Stimulated activated CD4-positive, alpha-beta T cell treated with anti-CD3 and anti-CD28 coated beads, Interleukin-1b, Interleukin-23, amount 100 ng/mL, for 1 hour (primary cell): Measurements from ENCODE around the gene HS3ST5.

Experiments used
- DNase-seq, 2 donors: peaks; one replicate each; pipeline ENCODE4 v3.0.0-alpha.2; 2020; ENCODE audit warnings: low read depth in 2 of 2

HS3ST5 gene

DNA sequence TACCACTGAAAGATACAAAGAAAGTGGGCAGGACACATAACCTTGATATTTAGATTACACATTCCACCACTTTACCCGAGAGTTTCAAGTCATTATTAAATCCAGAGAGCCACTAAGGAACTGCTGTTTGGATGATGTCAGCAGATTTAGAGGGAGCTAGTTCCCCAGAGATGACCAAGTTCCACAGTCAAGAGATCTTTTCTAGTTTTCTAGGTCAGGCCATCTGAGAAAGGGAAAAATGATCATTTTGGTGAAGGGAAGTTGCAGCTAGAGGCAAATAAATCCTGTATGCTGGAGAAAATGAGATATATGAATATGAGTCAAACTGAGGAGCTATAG is 147.8 kb downstream of the HS3ST5 start:
- no peak for DNase-seq

DNA sequence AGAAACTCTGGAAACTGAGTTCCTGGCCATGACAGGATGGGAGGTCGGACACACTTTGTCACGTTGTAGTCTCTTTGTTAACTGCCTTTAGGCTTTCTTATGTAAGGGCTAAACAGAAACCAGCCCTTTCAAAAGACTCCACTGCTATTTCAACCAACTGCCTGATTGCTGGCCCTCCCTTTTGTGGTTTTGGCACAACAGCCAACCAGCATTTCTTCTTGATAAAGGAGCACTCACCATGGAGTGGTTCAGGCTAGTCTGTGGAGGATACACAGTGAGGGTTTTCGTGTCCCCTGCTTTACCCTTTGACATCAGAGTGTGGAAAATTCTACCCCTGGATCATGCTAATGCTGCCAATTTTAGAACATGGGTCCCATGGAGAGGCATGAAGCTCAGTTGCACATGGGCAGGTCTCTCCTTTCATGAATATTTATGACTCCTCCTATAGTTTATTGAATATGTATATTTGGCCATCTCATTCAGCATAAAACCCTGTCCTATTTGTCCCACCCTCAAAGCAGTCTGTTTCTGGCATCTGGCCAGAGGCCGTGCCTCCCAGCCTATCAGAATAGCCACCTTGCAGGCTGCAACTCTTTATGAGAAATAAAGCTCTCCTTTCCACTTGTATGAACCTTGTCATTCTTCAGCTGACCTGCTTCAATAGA is 148.3 kb downstream of the HS3ST5 start:
- no peak for DNase-seq

DNA sequence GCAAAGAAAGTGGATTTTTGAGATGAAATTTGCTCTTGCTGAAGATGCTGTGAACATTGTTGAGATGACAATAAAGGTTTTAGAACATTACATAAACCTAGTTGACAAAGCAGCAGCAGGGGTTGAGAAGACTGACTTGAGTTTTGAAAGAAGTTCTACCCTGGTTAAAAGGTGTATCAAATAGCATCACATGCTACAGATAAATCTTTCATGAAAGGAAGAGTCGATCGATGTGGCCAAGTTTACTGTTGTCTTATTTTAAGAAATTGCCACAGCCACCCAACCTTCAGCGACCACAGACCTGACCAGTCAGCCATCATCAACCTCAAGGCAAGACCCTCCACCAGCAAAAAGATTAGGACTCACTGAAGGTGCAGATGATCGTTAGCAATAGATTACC is 155.3 kb downstream of the HS3ST5 start:
- no peak for DNase-seq

DNA sequence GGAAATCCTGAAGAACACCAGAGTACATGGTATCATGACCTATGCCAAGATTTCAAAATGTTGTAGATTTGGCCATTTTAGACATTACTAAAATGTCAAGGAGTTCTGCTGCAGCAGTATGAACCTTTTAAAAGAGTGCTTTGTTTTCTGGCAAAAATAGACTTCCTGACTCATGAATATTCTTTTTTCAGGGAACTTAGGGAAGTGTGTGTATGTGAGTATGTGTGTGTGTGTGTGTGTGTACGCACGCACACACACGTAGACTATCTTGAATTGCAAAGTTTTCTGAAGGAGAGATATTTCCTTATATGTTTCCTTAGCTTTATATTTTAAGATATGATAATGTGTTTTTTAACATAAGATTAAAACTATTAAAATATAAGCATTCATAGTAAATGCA is 161.2 kb downstream of the HS3ST5 start:
- no peak for DNase-seq

DNA sequence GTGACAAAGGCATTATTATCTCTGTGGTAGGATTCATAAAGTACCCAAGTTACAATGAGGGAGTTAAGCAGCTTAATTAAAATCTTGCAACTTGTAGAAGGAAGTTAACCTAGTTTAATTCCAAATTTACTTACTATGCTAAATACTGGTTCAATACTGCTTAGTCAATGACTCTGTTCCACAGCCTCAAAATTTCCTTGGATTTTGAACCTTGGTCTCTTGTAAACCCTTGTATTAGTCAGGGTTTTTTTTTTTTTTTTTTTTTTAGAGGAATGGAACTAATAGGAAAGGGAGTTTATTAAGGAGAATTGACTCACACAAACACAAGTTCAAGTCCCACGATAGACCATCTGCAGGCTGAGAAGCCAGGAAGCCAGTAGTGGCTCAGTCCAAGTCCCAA is 163.4 kb downstream of the HS3ST5 start:
- DNase-seq = no peak

DNA sequence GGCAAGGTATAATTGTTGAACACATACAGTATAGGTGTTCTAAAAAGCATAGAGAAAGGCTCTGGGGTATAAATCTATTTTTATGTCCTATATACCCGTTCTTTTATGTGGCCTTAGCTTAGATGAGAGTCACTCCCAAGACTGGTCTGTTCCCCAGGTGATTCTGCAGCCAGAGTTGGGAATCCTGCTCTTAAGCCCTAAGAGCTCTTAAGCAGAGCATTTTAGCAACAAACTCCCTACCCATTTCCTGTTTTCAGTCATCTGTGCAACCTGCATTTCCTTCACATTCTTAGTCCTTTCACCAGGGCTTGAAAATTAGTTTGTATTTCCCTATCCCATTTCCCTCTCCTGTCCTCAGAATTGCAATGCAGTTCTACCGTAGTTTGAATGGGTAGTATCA is 166.1 kb downstream of the HS3ST5 start:
- DNase-seq = no peak

DNA sequence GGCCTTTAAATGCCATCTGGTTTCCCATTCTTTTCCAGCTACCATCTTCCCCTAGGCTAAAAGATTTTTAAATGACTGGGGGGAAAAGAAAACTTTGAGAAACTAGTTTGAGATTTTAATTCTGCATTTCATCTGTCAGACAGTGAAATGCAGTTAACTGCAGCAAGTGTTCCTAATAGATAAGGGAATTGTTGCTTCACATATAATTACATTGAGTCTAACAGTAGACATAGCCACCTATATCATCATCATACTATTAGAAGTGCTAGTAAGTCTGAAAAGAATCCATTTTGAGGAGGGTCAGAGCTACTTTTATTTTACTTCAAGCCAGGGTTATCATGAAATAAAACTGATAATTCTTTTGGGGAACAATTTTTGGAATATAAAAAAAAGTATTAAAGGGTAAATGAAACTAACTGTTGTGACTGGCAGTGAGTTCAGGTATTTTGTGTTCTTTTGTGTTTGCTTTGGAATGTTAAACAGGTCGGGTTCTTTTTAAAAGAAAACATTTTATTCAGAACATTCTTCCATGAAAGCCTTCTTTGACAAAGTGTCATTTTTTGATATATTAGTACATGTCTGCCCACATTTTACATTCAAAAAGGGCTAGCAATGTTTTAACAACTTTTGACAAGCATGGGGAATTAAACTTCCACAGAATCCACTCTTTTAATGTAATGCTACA is 170.1 kb downstream of the HS3ST5 start:
- no peak for DNase-seq

DNA sequence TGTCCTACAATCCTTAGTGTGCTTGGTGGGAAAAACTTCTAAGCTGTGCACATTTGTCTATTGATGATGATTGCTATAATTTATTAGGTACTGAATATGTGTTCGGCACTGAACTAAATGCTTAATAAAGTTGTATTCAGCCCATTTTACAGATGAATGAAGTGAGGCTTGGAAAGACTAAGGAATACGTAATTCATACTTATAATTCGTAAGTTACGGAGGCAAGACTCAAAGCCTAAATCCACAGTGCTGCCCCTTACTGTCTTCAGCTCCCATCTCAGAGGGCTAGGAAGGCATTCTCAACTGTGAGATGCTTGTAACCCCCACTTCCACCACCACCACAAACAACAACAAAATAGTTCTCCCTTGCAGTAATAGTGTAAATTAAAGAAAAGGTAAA is 171.3 kb downstream of the HS3ST5 start:
- DNase-seq = no peak

DNA sequence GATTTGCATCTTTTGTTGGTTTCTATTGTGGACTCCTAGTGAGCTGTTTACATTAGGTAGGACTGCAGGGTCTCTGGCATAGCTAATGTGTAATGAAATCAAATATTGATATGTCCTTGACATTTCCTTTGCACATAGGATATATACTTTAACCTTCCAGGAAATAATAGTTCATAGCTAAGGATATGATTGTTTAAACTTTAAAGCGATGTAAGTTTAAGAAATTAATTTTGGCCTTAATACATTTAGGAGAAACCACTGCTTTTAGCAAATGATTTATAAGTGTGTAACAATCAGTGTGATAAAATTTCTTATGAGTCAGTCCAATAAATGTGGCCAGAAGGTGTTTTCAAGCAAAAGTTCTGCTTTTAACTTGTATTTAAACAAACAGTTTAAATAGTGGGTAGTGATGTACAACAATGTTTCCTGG is 171.8 kb downstream of the HS3ST5 start:
- no peak for DNase-seq

DNA sequence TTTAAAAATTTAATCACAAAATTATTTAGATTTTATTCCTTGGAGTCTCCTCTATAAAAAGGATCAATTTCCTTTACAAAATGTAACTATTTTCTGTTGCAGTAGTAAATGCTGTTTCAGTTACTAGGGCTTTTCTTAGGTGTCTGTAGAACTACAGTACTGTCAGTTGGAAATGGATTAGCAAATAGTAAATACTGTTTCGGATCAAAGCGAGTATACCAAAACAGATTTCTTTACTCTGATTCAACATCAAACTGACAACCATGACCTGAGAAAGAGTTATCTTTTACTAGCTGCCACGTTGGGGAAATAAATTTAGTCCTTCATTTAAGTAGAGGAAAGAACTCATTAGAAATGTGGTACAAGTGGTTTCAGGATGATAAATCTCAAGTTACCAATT is 172.5 kb downstream of the HS3ST5 start:
- DNase-seq = no peak

DNA sequence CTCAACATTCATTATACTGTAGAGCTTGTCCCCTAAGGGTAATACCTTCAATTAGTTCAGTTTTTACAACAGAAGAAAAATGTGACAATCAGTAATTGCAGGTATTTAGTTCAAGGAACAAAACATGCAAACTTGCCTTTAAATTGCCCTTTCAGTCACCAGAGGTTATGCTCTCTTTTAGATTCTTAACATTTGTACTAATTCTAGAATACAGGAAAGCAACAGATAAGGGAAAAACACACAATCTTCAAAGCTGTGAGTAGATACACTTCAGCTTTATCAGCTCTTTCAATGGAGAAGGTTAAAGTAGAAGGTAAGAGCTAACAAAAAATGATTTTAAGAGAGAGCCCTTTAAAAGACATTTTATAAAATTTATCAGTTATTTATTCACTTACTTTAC is 173.1 kb downstream of the HS3ST5 start:
- DNase-seq = no peak

DNA sequence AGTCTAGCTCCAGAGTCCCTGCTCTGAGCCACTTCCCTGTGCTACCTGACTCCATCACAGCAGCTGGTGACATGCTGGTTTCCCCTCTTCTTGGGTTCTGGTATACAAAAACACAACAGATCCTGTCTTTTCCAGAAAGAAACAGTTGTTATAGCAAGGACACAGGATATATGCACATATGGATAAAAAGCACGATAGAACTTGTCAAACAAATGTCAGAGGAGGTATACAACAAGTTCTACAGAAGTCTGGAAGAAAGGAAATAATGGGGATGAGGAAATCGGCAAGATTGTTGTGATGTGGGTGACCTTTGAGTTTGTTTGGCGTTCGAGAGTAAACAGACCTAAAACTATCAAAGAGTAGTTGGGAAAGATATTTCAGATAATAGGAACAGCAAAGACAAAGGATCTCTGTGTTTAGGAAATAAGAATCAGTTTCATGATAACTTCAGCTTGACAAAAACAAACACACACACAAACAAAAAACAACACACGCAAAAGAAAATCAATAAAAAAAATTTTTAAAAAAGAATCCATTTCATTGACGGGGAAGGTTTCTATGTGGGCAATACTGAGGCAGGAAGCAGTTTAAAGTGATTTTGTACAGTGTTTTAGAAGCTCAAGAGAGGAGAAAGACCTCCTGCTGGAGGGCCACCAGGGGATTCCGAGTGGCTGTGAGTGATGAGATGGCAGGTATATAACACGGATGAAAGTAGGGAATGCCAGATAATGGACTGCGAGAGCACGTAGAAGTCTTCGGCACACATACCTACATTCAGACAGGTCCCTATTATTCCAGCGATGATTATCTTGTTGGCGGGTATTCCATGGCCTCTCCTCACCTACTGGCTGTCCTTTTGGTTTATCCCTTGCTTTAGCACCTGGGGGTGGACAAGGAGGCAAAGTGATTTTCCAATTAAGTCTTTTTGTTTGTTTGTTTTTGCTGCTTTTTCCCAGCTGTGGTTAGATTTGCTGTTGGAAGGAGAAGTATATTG is 174.9 kb downstream of the HS3ST5 start:
- no peak for DNase-seq

DNA sequence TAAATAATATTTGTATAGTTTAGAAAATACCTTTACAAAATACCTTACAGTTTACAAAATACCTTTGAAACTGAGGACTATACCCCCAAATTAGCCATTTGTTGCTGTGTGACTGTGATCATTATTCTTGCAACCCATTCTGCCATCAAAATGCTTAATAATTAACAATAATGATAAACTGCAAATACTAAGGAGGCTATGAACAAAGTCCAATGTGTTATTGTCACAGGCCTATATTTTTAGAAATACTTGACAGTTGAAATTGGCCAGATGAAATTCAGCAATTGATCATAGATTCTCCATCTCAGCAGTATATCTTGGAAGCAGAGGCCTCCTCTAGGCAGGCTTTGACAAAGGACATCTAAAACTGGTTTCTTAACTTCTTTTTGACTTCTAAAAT is 178.6 kb downstream of the HS3ST5 start:
- DNase-seq = no peak

DNA sequence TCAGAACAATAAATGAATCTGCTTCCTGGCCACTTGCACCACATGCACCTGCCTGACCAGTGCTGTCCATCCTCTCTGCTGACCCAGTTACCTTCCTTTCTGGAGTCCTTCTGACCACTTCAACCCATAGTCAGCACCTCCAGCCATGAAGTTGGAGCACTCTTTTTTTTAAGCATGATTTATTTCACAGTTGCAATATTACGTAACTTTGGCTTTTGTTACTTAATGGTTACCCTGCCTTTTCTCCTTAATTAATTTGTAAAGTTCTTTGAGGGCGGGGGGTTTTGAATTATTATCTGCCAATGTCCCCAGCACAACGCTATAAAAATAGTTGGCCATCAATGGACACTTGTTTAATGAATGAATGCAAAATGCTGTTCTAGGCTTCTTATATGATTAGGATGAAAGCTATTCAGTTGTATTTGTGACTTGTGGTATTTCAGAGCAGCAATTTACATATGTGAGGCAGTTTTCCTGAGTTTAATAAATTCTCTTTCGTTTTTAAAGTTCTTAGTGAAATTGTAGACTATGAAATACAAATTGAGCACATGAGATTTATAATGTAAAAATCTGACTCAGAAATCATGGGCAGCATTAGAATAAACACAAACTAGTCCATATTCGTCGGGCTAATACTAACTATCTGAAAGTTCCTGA is 180.0 kb downstream of the HS3ST5 start:
- DNase-seq = no peak

DNA sequence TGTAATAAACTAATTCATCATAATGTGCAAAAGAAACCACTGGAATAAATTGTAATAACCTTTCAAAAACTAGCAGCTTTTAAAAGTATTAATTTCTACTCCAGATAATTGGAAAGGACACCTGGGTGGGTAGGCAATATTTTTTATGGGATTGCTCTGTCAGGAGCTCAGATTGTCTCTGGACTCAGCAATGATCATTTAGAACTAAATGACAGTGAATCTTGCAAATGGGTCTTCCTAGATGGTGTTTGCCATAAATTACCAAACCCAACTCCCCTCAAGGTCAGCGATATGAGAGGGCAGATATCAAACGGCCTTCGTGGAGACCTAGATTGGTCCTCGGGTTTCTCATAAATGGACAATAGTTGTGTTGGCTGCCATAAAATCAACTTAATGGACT is 181.9 kb downstream of the HS3ST5 start:
- DNase-seq = no peak

DNA sequence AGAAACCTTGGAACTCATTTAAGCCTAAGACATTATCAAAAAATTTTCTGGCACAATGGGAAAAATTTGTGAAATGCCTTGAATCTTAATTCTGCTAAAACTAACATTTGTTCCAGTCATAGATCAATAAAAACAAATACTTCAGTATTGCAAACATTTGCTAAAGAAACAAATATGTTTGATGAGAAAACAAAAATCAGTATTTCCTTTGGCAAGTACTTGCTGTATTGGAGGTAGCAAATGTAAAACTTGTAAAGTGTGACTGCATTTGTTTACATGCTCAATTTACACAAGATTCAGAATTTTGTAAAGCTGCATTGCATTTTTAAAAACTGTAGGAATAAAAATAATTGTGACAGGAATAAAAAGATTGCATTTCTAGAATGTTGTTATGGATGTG is 183.1 kb downstream of the HS3ST5 start:
- DNase-seq = no peak

DNA sequence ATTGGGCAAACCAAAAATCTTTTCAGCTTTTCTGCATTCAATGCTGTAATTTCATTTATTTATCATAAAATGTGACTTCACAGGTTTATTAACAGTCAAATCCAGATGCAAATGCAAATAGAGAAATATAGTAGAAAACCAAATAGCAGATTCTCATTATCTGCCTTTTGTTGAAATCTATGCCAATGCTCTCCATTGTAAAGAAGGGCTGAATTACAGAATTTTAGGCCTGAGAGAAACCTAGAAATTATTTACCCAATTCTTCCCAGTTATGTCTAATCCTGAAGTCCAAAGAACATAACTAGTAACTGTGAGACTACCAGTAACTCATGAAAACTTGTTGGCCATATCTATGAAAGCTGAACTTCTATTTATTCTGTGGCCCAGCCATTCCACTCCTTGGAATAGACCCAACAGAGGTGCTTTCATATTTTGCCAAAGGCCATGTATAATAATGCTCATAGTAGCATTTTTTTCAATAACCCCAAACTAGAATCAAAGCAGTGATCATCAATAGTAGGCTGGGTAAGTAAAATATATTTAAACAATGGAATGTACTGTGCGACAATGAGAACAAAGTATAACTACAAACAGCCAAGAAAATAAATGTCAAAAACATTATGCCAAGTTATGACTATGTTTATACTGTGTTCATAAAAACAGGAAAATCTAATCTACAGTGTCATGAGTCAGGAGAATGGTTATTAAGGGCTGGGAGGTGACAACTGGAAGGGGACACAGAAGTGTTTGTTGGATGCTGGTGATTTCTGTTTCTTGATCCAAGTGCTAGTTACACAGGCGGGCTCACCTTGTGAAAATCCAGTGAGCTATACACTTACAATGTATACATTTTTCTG is 183.8 kb downstream of the HS3ST5 start:
- no peak for DNase-seq

DNA sequence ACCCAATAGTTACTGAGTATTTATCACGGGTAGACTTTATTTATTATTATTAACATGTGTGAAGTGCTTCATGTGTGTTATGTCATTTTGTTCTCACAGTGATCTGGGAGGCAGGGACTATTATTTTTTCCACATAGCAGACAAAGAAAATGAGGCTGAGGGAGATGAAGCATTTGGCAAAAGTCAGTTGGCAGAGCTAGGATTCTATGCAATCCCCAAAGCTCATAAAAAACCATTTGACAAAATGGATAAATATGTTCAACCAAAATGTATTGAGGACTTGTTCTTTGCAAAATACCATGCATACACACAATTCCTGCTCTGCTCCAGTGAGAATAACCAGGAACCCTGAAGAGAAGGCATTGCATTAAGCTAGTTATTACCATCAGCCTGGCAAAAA is 184.4 kb downstream of the HS3ST5 start:
- DNase-seq = no peak

DNA sequence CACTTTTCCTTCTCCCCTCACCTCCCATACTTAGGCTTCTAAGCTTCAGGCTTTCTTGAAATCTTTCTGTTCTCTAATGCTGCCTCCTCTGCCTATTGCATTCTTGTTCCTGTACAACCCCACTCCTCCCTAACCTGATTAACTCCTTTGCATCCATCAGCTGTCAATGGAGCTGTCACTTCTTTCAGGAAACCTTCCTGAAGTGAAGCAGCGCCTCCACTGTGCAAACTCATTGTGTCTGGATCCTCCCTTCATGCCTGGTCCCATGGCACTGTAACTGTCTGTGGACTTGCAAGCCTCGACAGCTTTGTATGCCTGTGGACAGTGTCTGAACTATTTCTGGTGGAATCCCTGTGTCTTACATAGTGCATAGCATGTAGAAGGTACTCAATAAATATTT is 185.0 kb downstream of the HS3ST5 start:
- DNase-seq = no peak

DNA sequence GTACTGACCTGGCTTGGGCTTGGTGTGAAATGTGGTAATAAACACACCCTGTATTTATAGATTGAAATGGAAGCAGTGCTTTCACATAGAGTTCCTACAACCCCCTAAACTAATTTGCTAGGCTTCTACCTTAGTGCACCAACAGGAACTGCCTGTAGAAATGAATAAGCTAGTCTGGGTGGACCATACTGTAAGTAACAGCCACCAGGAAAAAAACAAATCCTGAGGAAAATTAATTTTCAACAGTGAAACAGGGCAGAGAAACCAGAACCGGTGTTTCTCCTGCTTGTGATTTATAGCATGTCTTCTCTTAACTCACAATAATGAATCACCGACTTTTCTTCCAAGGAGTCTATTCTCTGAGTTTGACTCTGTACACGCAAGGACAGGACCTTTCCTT is 187.1 kb downstream of the HS3ST5 start:
- DNase-seq = no peak

DNA sequence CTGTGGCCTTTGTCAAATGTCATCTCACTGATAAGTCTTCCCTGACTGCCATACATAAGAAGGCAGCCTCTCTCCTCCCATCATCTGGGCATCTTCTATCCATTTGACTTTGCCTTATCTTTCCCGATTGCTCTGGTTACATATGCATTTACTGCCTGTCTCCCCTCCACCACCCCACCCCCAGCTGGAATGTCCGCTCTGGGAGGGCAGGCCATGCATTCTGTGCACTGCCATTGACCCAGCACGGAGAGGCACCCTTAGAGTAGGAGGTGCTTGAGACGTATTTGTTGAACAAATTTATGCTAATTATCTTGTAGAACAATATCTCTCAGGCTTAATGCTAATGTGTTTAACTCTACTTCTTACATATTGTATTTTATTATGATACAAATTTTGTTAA is 188.0 kb downstream of the HS3ST5 start:
- no peak for DNase-seq
